GM12892 (cell line): ENCODE measurements around the gene BGLAP.

Source experiments
- POLR2A ChIP-seq: IDR thresholded peaks from 2 replicates; pipeline ENCODE4 v1.6.1; 2011; ENCODE audit warnings: low read depth, low read length, control low read depth
- POLR2AphosphoS5 ChIP-seq: IDR thresholded peaks from 2 replicates; pipeline ENCODE4 v1.6.1; 2011; ENCODE audit warnings: low read depth, low read length, control low read depth

DNA sequence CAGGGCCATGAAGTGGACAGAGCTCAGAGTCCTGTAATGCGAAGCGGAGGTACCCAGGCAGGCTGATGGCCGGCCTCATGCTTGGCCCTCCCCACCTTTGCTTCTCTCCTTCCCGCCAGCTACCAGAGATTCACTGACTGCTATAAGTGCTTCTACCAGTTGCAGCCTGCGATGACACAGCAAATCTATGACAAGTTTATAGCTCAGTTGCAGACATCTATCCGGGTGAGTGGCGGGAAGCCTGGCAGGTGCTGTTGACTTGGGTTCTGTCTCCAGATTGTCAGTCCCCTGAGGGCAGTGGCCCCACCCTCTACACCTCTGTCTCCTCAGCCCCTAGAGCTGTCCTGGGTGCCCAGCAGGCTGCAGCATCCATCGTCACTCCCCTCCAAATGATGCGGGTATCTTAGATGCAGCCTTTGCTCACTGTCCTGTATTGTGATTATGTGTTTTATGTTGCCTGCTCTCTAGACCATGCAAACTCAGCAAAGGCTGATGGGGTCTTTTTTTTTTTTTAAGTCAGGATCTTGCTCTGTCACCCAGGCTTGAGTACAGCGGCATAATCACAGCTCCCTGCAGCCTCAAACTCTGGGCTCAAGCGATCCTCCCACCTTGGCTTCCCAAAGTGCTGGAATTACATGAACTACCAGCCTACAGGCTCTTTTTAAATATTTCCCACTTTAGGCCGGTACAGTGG lies 9.6 kb upstream of the BGLAP start:
- TF ChIP-seq POLR2A (no peak), POLR2AphosphoS5 (no peak)
